Mesendoderm (in vitro differentiated cells): Measurements from ENCODE around the gene VWA5A.

Experiments
- DNase-seq: peaks from one replicate; pipeline ENCODE4 v3.0.0; 2013
- H2AK5ac ChIP-seq: 2 replicates; pipeline ENCODE4 v1.6.1; 2013; ENCODE audit warnings: low read length, inconsistent platforms
- H2BK120ac ChIP-seq: 2 replicates; pipeline ENCODE4 v1.6.1; 2013; ENCODE audit warnings: low read depth, mild to moderate bottlenecking, low read length, moderate library complexity, mixed read lengths
- H2BK15ac ChIP-seq: replicated peaks from 2 replicates; pipeline ENCODE4 v1.6.1; 2013; ENCODE audit warnings: low read depth, mild to moderate bottlenecking, moderate library complexity
- H2BK5ac ChIP-seq: 2 replicates; pipeline ENCODE4 v1.6.1; 2013; ENCODE audit warnings: low read length, inconsistent platforms
- H3K18ac ChIP-seq: 2 replicates; pipeline ENCODE4 v1.6.1; 2013; ENCODE audit warnings: mild to moderate bottlenecking, low read length, mixed read lengths
- H3K23ac ChIP-seq: one replicate; pipeline ENCODE4 v1.6.1; 2013; ENCODE audit warnings: low read length
- H3K27ac ChIP-seq: 2 replicates; pipeline ENCODE4 v1.5.1; 2013; ENCODE audit warnings: low read depth, mild to moderate bottlenecking, inconsistent platforms, low read length, moderate library complexity
- H3K27me3 ChIP-seq: 2 replicates; pipeline ENCODE4 v1.6.1; 2013; ENCODE audit warnings: low read length, control low read depth, mild to moderate bottlenecking, inconsistent platforms; ENCODE audit not compliant: insufficient read depth, poor library complexity
- H3K36me3 ChIP-seq: 2 replicates; pipeline ENCODE4 v1.6.1; 2013; ENCODE audit warnings: low read length, inconsistent platforms; ENCODE audit not compliant: control insufficient read depth, insufficient read depth
- H3K4ac ChIP-seq: one replicate; pipeline ENCODE4 v1.6.1; 2013; ENCODE audit warnings: low read depth, mild to moderate bottlenecking, low read length, moderate library complexity
- H3K4me1 ChIP-seq: 2 replicates; pipeline ENCODE4 v1.6.1; 2013; ENCODE audit warnings: low read depth, low read length, inconsistent platforms; ENCODE audit not compliant: control insufficient read depth
- H3K4me2 ChIP-seq: 2 replicates; pipeline ENCODE4 v1.6.1; 2013; ENCODE audit warnings: low read length
- H3K4me3 ChIP-seq: 2 replicates; pipeline ENCODE4 v1.5.1; 2013; ENCODE audit warnings: mild to moderate bottlenecking, low read length
- H3K56ac ChIP-seq: one replicate; pipeline ENCODE4 v1.6.1; 2013; ENCODE audit warnings: low read length
- H3K79me1 ChIP-seq: 2 replicates; pipeline ENCODE4 v1.6.1; 2013; ENCODE audit warnings: low read length, inconsistent platforms
- H3K79me2 ChIP-seq: 2 replicates; pipeline ENCODE4 v1.6.1; 2013; ENCODE audit warnings: mild to moderate bottlenecking, low read length; ENCODE audit not compliant: control insufficient read depth, insufficient read depth
- H3K9ac ChIP-seq: 2 replicates; pipeline ENCODE4 v1.6.1; 2013; ENCODE audit warnings: low read length, inconsistent platforms
- H4K5ac ChIP-seq: one replicate; pipeline ENCODE4 v1.6.1; 2013; ENCODE audit warnings: low read length
- H4K8ac ChIP-seq: one replicate; pipeline ENCODE4 v1.6.1; 2013; ENCODE audit warnings: low read depth, mild to moderate bottlenecking, control low read depth, low read length, moderate library complexity
- WGBS: extraction: QIAGEN DNeasy Blood & Tissue Kit; methylation state at CpG from one replicate; pipeline ENCODE4 v1.1.7; 2013; ENCODE audit warnings: low lambda C conversion rate, missing lambda C conversion rate; ENCODE audit not compliant: insufficient coverage; ENCODE audit errors: extremely low coverage; 5-methylcytosine and 5-hydroxymethylcytosine counted together

Gene VWA5A

DNA sequence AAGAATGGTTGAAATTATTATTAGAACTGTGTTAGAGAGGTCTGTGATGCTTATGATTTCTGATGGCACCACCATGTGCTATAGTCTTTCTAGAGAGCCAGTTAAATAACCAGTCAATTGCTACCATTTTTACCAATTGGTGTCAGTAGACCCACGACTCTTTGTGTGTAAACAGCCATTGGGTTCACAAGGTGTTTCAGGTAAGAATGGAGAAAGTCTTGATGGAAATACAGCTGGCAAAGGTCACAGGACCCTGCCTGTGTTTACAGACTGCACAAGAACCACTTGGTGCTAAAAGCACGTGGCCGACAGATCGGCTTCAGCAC lies 43.7 kb upstream of the VWA5A start:
- Histone ChIP-seq H3K9ac (no peak overlapping the region), H3K36me3 (no peaks in the 10 kb centered on the region), H4K5ac (no peak overlapping the region), H3K4ac (no peak overlapping the region), H3K79me1 (no peaks in the 10 kb centered on the region), H2BK15ac (no peak overlapping the region), H2BK5ac (no peak overlapping the region), H3K4me2 (no peak overlapping the region), H3K4me1 (peaks cover 2% of the 10 kb centered on the region), H3K18ac (no peak overlapping the region), H3K4me3 (no peak overlapping the region), H2BK120ac (no peak overlapping the region), H2AK5ac (no peak overlapping the region), H3K56ac (peak overlapping the region; percentile 12), H4K8ac (no peak overlapping the region), H3K23ac (no peak overlapping the region), H3K27ac (no peak overlapping the region), H3K27me3 (no peaks in the 10 kb centered on the region), H3K79me2 (no peaks in the 10 kb centered on the region)
- WGBS, result no CpG with 5 or more reads among the region's 4 CpGs
- peak; percentile 19 for DNase-seq

DNA sequence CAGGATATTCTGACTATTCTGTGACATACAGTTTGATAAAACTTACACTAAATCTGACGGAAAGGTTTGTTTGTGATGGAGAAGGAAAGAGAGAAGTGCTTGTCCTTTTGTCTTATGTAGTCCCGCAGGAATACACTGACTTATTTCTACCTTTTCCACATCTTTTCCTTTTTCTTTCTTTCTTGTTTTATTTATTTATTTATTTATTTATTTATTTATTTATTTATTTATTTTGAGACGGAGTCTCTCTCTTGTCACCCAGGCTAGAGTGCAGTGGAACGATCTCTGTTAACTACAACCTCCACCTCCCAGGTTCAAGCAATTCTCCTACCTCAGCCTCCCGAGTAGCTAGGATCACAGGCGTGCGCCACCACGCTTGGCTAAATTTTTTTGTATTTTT lies 43.1 kb upstream of the VWA5A start:
- no peaks in the 10 kb centered on the region for H3K36me3 ChIP-seq
- H2BK120ac ChIP-seq, result no peak overlapping the region
- no peak overlapping the region for H4K5ac ChIP-seq
- no peak overlapping the region for H2BK5ac ChIP-seq
- H3K79me1 ChIP-seq, result no peaks in the 10 kb centered on the region
- H3K9ac ChIP-seq, result no peak overlapping the region
- H3K4ac ChIP-seq, result no peak overlapping the region
- H3K56ac ChIP-seq, result no peak overlapping the region
- peaks cover 2% of the 10 kb centered on the region for H3K4me1 ChIP-seq
- H3K23ac ChIP-seq, result no peak overlapping the region
- no peaks in the 10 kb centered on the region for H3K79me2 ChIP-seq
- no peak overlapping the region for H4K8ac ChIP-seq
- no peak overlapping the region for H2BK15ac ChIP-seq
- H3K4me2 ChIP-seq, result no peak overlapping the region
- no peak overlapping the region for H3K4me3 ChIP-seq
- DNase-seq, result no peak
- no peak overlapping the region for H2AK5ac ChIP-seq
- H3K18ac ChIP-seq, result no peak overlapping the region
- H3K27ac ChIP-seq, result no peak overlapping the region
- no CpG with 5 or more reads among the region's 8 CpGs for WGBS
- no peaks in the 10 kb centered on the region for H3K27me3 ChIP-seq

DNA sequence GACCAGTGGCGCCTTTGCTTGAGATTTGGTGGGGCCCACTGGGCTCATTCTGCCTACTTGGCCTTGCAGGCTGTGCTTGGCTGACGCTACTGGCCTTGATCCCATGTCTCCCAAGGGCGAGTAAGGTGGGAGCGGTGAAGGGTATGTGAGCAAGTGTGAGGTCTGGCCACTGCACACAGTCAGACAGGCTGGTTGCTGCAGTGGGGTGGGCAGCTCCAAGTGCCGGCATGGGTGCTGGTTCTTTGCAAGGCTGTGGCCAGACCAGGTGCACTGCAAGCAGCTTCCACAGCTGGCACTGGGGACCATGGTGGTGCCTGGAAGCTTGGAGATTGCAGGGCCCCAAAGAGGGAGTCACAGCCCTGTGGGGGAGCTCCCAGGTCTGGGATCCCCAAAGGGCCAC lies 40.7 kb upstream of the VWA5A start:
- Histone ChIP-seq H3K4me2 (no peak overlapping the region), H3K27ac (no peak overlapping the region), H4K5ac (no peak overlapping the region), H2BK15ac (no peak overlapping the region), H3K56ac (no peak overlapping the region), H3K36me3 (no peaks in the 10 kb centered on the region), H3K4ac (no peak overlapping the region), H3K23ac (no peak overlapping the region), H3K9ac (no peak overlapping the region), H3K4me3 (no peak overlapping the region), H3K18ac (no peak overlapping the region), H2BK5ac (no peak overlapping the region), H3K79me1 (no peaks in the 10 kb centered on the region), H3K4me1 (peaks cover 1% of the 10 kb centered on the region), H2AK5ac (no peak overlapping the region), H3K27me3 (no peaks in the 10 kb centered on the region), H2BK120ac (no peak overlapping the region), H4K8ac (no peak overlapping the region), H3K79me2 (no peaks in the 10 kb centered on the region)
- no peak for DNase-seq
- no CpG with 5 or more reads among the region's 5 CpGs for WGBS

DNA sequence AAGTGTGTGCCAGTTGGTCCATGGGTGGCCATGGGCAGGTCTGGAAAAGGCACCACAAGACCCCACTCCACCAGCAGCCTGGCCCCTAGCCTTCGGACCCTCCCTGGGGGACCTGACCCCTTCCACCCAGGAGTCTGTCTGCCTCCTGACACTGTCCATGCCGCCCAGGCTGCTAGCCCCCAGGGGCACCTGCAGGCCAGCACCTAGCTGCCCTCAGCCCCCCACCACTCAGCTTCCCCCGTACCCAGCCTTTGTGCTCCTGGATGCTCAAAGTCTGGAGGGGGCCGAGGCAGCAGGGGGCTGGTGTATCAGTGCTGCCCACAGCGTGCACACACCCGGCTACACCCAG lies 39.8 kb upstream of the VWA5A start:
- Histone ChIP-seq H2BK15ac (no peak overlapping the region), H3K27me3 (no peaks in the 10 kb centered on the region), H3K4ac (no peak overlapping the region), H3K4me1 (no peaks in the 10 kb centered on the region), H3K18ac (no peak overlapping the region), H4K5ac (no peak overlapping the region), H3K9ac (no peak overlapping the region), H3K23ac (no peak overlapping the region), H2BK120ac (no peak overlapping the region), H3K79me2 (no peaks in the 10 kb centered on the region), H3K4me2 (no peak overlapping the region), H4K8ac (no peak overlapping the region), H3K56ac (no peak overlapping the region), H2AK5ac (no peak overlapping the region), H2BK5ac (no peak overlapping the region), H3K27ac (no peak overlapping the region), H3K79me1 (no peaks in the 10 kb centered on the region), H3K36me3 (no peaks in the 10 kb centered on the region), H3K4me3 (no peak overlapping the region)
- no CpG with 5 or more reads among the region's 6 CpGs for WGBS
- DNase-seq, result no peak

DNA sequence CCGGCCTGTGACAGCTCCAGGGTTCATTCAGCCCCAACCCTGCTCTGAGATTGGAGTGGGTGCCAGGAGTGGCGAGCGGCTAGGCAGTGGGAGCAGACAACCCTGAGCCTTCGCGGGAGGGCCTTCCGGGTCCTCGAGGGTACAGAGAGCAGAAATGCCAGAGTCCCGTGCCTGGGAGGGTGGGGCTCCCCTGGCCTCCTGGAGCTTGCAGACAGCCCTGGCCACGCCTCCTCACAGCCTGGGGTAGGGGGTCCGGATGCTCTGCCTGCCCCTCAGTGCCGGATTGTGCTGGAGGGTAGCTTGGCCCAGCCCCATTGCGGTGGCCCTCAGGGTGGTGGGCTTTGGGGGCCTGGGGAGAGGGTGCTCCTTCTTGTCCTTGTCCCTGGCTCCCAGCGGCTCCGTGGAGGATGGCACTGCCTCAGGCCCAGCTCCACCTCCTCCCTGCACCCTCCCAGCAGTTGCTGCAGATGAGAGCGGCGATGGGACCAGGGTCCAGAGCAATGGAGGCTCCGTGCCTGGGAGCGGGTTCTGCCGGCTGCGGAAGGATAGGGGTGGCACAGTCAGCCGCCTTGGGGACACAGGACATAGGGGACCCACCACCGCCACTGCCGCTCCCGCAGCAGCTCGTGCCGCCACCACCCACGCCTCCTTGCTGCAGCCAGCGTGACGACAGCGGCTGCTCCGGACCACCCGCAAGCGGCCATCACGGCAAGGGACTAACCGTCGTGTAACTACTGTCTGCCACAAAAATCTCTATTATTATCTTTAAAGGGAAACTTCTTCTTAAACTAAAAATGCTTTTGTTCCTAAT lies 39.2 kb upstream of the VWA5A start:
- H3K36me3 ChIP-seq, result no peaks in the 10 kb centered on the region
- H2AK5ac ChIP-seq, result no peak overlapping the region
- H4K5ac ChIP-seq, result no peak overlapping the region
- no peak overlapping the region for H2BK5ac ChIP-seq
- no peaks in the 10 kb centered on the region for H3K79me1 ChIP-seq
- no peak overlapping the region for H3K4me2 ChIP-seq
- no peak overlapping the region for H3K23ac ChIP-seq
- no peak overlapping the region for H4K8ac ChIP-seq
- no peak overlapping the region for H3K27ac ChIP-seq
- H3K27me3 ChIP-seq, result no peaks in the 10 kb centered on the region
- H3K4ac ChIP-seq, result no peak overlapping the region
- no peak overlapping the region for H3K4me3 ChIP-seq
- H2BK120ac ChIP-seq, result no peak overlapping the region
- H3K9ac ChIP-seq, result no peak overlapping the region
- H3K56ac ChIP-seq, result no peak overlapping the region
- H3K18ac ChIP-seq, result no peak overlapping the region
- H3K79me2 ChIP-seq, result no peaks in the 10 kb centered on the region
- no CpG with 5 or more reads among the region's 36 CpGs for WGBS
- no peak overlapping the region for H2BK15ac ChIP-seq
- H3K4me1 ChIP-seq, result no peaks in the 10 kb centered on the region
- no peak for DNase-seq

DNA sequence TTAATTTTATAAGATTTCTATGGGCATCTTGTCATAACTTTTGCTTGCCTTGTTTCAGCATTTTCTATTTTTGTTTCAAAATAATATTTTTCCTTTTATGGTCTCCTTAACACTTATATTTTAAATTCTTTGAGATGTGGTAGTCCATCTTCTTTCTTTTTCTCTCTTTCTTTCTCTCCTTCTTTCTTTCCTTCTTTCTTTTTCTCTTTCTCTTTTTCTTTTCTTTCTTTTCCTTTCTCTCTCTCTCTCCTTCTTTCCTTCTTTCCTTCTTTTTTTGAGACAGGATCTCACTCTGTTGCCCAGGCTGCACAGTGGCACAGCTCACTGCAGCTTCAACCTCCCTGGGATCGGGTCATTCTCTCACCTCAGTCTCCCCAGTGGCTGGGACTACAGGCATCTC lies 38.0 kb upstream of the VWA5A start:
- H2BK5ac ChIP-seq, result no peak overlapping the region
- H3K4me1 ChIP-seq, result no peaks in the 10 kb centered on the region
- H3K56ac ChIP-seq, result no peak overlapping the region
- no peak overlapping the region for H2BK15ac ChIP-seq
- H2BK120ac ChIP-seq, result no peak overlapping the region
- no peaks in the 10 kb centered on the region for H3K36me3 ChIP-seq
- no peaks in the 10 kb centered on the region for H3K27me3 ChIP-seq
- WGBS, result no CpG with 5 or more reads among the region's 1 CpG
- no peaks in the 10 kb centered on the region for H3K79me1 ChIP-seq
- no peak overlapping the region for H3K27ac ChIP-seq
- no peak overlapping the region for H3K4ac ChIP-seq
- no peak overlapping the region for H3K18ac ChIP-seq
- no peak overlapping the region for H4K5ac ChIP-seq
- no peak overlapping the region for H2AK5ac ChIP-seq
- H3K4me3 ChIP-seq, result no peak overlapping the region
- H3K23ac ChIP-seq, result no peak overlapping the region
- DNase-seq, result no peak
- no peak overlapping the region for H3K4me2 ChIP-seq
- no peaks in the 10 kb centered on the region for H3K79me2 ChIP-seq
- no peak overlapping the region for H4K8ac ChIP-seq
- H3K9ac ChIP-seq, result no peak overlapping the region
